ENCODE results near the gene PEMT. TPM values are rescaled to one million over a fixed set of nuclear protein-coding genes. Genes with fewer than 3 reads are reported as not detected.
"Not testable (repeated sequence)": the region's sequence is repeated elsewhere in the genome, so short reads cannot be mapped to it uniquely, and the experiment has no call there.

Gene PEMT
- total RNA-seq = 10 to 100 TPM; 38.3 to 52.7 TPM
- polyA plus RNA-seq (2013, experiment 1 of 2) = 49.1 TPM
- 42.1 TPM for polyA plus RNA-seq (2013, experiment 2 of 2)
- long read RNA-seq, experiment 1, transcript PEMT-201 (7 exons, 1,013 nt) = major isoform, 26 of 35 reads
- long read RNA-seq, experiment 1, partial matches to known transcripts = 1 of 35 reads
- long read RNA-seq, experiment 1, other reads (novel, unspliced or antisense) = 8 of 35 reads
- long read RNA-seq, experiment 2, transcript PEMT-201 (7 exons, 1,013 nt) = major isoform, 31 of 44 reads
- long read RNA-seq, experiment 2, partial matches to known transcripts = 1 of 44 reads
- long read RNA-seq, experiment 2, other reads (novel, unspliced or antisense) = 11 of 44 reads
- long read RNA-seq, experiment 3, transcript PEMT-201 (7 exons, 1,013 nt) = major isoform, 29 of 35 reads
- long read RNA-seq, experiment 3, partial matches to known transcripts = 1 of 35 reads
- long read RNA-seq, experiment 3, other reads (novel, unspliced or antisense) = 5 of 35 reads
- long read RNA-seq, experiment 4, transcript PEMT-201 (7 exons, 1,013 nt) = major isoform, 76 of 89 reads
- long read RNA-seq, experiment 4, partial matches to known transcripts = 0 of 89 reads
- long read RNA-seq, experiment 4, other reads (novel, unspliced or antisense) = 12 of 89 reads

DNA sequence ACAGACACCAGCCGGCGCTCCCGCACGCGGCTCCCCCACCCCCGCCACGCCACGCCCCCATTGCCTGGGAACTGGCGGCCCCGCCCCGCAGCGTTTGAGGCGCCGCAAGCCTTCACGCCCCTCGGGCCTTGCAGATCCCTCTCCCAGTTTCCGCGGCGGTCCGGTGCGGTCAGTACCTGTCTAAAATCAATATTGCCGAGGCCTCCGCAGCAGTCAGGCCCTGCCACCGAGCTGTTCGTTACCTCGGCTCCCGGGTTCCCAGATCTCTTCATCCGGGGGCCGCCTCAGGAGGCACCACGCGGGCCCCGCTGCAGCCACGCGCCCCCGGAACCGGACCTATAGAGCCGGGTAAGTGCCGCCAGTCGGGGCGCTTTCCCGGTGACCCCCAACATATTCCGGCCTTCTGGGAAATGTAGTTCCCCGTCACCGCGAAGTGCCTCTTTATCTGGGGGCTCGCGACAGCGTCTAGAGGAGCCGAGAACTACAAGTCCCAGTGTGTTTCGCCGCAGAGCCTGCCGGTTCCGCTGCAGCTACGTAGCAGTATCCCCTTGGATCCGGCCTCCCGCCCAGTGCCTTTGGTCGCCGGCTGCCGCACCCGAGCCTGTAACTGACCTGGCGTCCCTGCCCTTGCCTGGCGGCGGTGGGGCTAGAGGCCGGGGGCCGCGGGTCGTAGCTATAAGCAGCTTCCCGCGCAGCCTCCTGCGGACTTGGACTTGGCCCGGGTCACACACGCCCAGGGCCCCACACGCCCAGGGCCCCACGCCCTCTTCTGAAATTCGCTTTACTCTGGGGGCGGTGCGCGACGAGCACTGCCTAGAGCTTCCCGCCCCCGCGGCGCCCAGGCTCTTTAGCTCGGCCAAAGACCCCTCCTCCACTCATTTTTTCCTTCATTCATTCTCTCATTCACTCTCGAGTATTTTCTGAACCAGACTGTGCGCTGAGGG lies at the start of gene PEMT:
Gene PEMT (minus strand): TSS at position 354 of the 944 bp plus-strand sequence. CDS start 82 bp downstream, at position 272.
- H3K4me1 ChIP-seq (ENCODE audit: control insufficient read depth, insufficient read depth, low read length) = no peaks in the 10 kb centered on the region

GRCh38 chr17:17639661-17640270 lies 48.3 kb upstream of the PEMT start:
- H3K9me3 Mint-ChIP-seq; DNase-seq; H3K4me1 ChIP-seq (ENCODE audit: control insufficient read depth, insufficient read depth, low read length); H3K4me3 ChIP-seq (ENCODE audit: low read length); H3K27ac Mint-ChIP-seq; H3K9me3 ChIP-seq (ENCODE audit: control insufficient read depth, low read length); H3K27me3 Mint-ChIP-seq (ENCODE audit: insufficient read depth); H3K27ac ChIP-seq (ENCODE audit: low read depth, low read length); H3K9ac ChIP-seq (ENCODE audit: extremely low read depth, low read length, poor library complexity, severe bottlenecking); H3K4me3 Mint-ChIP-seq; H3K27me3 ChIP-seq (ENCODE audit: control insufficient read depth, insufficient read depth, low read length, poor library complexity, severe bottlenecking); H3K4me1 Mint-ChIP-seq; H3K36me3 ChIP-seq (ENCODE audit: control insufficient read depth, insufficient read depth, low read length); H3K36me3 Mint-ChIP-seq (ENCODE audit: low read depth): not testable (repeated sequence)
- 71 to 87% methylated on average over 6 to 9 of the region's 9 CpGs for WGBS, 2 experiments (ENCODE audit: insufficient coverage in 1 of 2, insufficient read length in 1 of 2)

More for the DNA sequence above, at the start of gene PEMT:
- Histone ChIP-seq H3K9me3 (ENCODE audit: control insufficient read depth, low read length) (no peaks in the 10 kb centered on the region), H3K4me3 (ENCODE audit: low read length) (peak within 1 kb of the TSS; percentile 97), H3K36me3 (ENCODE audit: control insufficient read depth, insufficient read depth, low read length) (no peaks in the 10 kb centered on the region), H3K27me3 (ENCODE audit: control insufficient read depth, insufficient read depth, low read length, poor library complexity, severe bottlenecking) (no peaks in the 10 kb centered on the region), H3K27ac (ENCODE audit: low read depth, low read length) (peak within 1 kb of the TSS; percentile 76), H3K9ac (ENCODE audit: extremely low read depth, low read length, poor library complexity, severe bottlenecking) (peak within 1 kb of the TSS; percentile 83)
- Mint-ChIP-seq H3K4me3 (peak within 1 kb of the TSS; percentile 89), H3K27me3 (ENCODE audit: insufficient read depth) (no peaks in the 10 kb centered on the region), H3K36me3 (ENCODE audit: low read depth) (peaks cover 1% of the 10 kb centered on the region), H3K27ac (peak within 1 kb of the TSS; percentile 92), H3K4me1 (peaks cover 10% of the 10 kb centered on the region), H3K9me3 (no peaks in the 10 kb centered on the region)
- WGBS, 2 experiments (ENCODE audit: insufficient coverage in 1 of 2, insufficient read length in 1 of 2) = 0% methylated on average over 41 to 86 of the region's 86 CpGs
- TF ChIP-seq, protein P1, sequence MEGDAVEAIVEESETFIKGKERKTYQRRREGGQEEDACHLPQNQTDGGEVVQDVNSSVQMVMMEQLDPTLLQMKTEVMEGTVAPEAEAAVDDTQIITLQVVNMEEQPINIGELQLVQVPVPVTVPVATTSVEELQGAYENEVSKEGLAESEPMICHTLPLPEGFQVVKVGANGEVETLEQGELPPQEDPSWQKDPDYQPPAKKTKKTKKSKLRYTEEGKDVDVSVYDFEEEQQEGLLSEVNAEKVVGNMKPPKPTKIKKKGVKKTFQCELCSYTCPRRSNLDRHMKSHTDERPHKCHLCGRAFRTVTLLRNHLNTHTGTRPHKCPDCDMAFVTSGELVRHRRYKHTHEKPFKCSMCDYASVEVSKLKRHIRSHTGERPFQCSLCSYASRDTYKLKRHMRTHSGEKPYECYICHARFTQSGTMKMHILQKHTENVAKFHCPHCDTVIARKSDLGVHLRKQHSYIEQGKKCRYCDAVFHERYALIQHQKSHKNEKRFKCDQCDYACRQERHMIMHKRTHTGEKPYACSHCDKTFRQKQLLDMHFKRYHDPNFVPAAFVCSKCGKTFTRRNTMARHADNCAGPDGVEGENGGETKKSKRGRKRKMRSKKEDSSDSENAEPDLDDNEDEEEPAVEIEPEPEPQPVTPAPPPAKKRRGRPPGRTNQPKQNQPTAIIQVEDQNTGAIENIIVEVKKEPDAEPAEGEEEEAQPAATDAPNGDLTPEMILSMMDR (conservative IDR thresholded peaks at IDR 0.05) = no peak
- DNase-seq = peak; percentile 99

- Mint-ChIP-seq H3K27ac (no peak overlapping the region), H3K36me3 (ENCODE audit: low read depth) (no peaks in the 10 kb centered on the region), H3K4me3 (no peak overlapping the region), H3K9me3 (no peaks in the 10 kb centered on the region), H3K4me1 (no peaks in the 10 kb centered on the region), H3K27me3 (ENCODE audit: insufficient read depth) (no peaks in the 10 kb centered on the region)
- no peaks in the 10 kb centered on the region for H3K36me3 ChIP-seq (ENCODE audit: control insufficient read depth, insufficient read depth, low read length)
- WGBS, 2 experiments (ENCODE audit: insufficient coverage in 1 of 2, insufficient read length in 1 of 2) = 95% methylated on average over 2 of the region's 2 CpGs; no CpG with 5 or more reads in 1 of the 2 experiments
- H3K27me3 ChIP-seq (ENCODE audit: control insufficient read depth, insufficient read depth, low read length, poor library complexity, severe bottlenecking) = no peaks in the 10 kb centered on the region
- H3K27ac ChIP-seq (ENCODE audit: low read depth, low read length) = no peak overlapping the region
- H3K9me3 ChIP-seq (ENCODE audit: control insufficient read depth, low read length) = no peaks in the 10 kb centered on the region
- no peak overlapping the region for H3K9ac ChIP-seq (ENCODE audit: extremely low read depth, low read length, poor library complexity, severe bottlenecking)
- no peak for DNase-seq
- H3K4me1 ChIP-seq (ENCODE audit: control insufficient read depth, insufficient read depth, low read length) = no peaks in the 10 kb centered on the region
- TF ChIP-seq, protein P1 (conservative IDR thresholded peaks at IDR 0.05) = no peak
- no peak overlapping the region for H3K4me3 ChIP-seq (ENCODE audit: low read length)
Observed at GRCh38 chr17:17638467-17638866, 47.0 kb upstream of the PEMT start.
